Effector memory CD8-positive, alpha-beta T cell (primary cell): Measurements from ENCODE around the gene ANXA6.
A peak's percentile ranks its signal among the peaks of the same experiment; 100 is the strongest.

Experiments
- ATAC-seq: fragments of 150-1000 bp; cut with Tn5 transposase; replicated peaks from 2 replicates; pipeline ENCODE4 v1.10.0; 2021; ENCODE audit warnings: mild to moderate bottlenecking, moderate library complexity
- DNase-seq, 3 experiments: peaks; one replicate each; pipeline ENCODE4 v3.0.0; 2021
- H3K27ac Mint-ChIP-seq, 2 donors: one replicate each; pipeline ENCODE4 v1.8.0; 2022; ENCODE audit warnings: mild to moderate bottlenecking in 2 of 2, mixed read lengths in 2 of 2, moderate library complexity in 2 of 2
- H3K27me3 Mint-ChIP-seq, 2 donors: one replicate each; pipeline ENCODE4 v1.8.0; 2022; ENCODE audit warnings: mixed read lengths in 2 of 2
- H3K36me3 Mint-ChIP-seq: one replicate; pipeline ENCODE4 v1.8.0; 2022; ENCODE audit warnings: mild to moderate bottlenecking, moderate library complexity, mixed read lengths; ENCODE audit not compliant: insufficient read depth
- H3K4me1 Mint-ChIP-seq, 2 donors: one replicate each; pipeline ENCODE4 v1.8.0; 2022; ENCODE audit warnings: low read depth in 2 of 2, mixed read lengths in 2 of 2
- H3K4me3 Mint-ChIP-seq, 2 donors: one replicate each; pipeline ENCODE4 v1.8.0; 2022; ENCODE audit warnings: mild to moderate bottlenecking in 2 of 2, mixed read lengths in 2 of 2, moderate library complexity in 2 of 2
- H3K9me3 Mint-ChIP-seq, 2 donors: one replicate each; pipeline ENCODE4 v1.8.0; 2022; ENCODE audit warnings: mixed read lengths in 2 of 2

ANXA6 gene

DNA sequence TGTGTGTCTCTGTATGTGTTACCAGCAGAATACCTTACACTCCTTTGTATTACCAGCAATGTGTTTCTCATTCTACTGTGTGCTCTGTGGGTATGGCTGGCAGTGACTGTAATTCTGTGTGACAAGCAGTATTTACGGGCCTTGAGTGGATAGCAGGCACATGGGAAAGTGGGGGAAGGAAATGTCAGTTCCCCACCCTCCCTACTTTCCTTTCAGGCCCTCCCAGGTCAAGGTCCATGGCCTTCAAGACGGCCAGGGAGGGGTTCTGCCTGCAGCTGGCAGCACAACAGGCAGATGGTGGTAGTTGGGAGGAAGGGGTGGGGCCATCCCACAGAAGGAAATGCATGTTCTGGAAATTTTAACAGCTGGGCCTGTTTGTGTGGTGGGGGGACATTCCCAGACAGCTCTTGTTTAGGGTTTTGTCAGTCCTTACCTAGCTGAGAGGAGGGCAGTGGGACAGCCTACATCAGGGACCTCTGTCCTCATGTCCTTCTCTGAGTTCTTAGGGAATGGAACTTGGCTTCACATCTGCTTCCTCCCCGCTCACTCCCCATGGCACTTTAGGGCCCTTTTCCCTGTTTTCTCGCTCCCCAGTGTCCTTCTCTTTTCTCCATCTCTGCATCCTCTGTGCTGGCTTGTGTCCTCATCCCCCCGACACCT lies 62.1 kb downstream of the ANXA6 start:
- H3K36me3 Mint-ChIP-seq: peaks cover 20% of the 10 kb centered on the region
- no peaks in the 10 kb centered on the region for H3K27me3 Mint-ChIP-seq
- H3K4me1 Mint-ChIP-seq: peaks cover 71% of the 10 kb centered on the region in 2 donors
- DNase-seq (no peak), ATAC-seq (no peak)
- peak overlapping the region; percentile 91 to 99 for H3K27ac Mint-ChIP-seq
- H3K9me3 Mint-ChIP-seq: no peaks in the 10 kb centered on the region
- peak overlapping the region; percentile 17 to 78 for H3K4me3 Mint-ChIP-seq

DNA sequence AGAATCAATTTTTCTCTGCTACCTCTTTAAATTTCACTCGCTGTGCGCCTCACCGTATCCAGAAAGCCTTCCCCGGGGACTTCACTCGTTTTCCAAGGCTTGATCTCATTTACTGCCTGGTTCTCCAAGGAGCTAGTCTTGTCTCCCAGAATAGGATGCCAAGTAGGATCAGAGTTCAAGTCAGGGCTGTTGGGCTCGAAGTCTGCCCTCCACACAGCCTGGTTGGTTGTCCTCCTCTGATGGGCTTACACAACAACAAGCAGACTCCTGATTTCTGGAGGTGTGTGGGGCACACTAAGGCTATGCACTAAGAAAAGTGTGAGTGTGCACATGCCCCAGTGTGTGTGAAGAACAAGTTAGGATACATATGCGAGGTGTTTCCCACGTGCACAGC lies 62.7 kb downstream of the ANXA6 start:
- DNase-seq (no peak), ATAC-seq (no peak)
- H3K27me3 Mint-ChIP-seq: no peaks in the 10 kb centered on the region
- H3K36me3 Mint-ChIP-seq: peaks cover 14% of the 10 kb centered on the region
- H3K4me3 Mint-ChIP-seq: peak overlapping the region; percentile 73 to 78
- peaks cover 65 to 66% of the 10 kb centered on the region in 2 donors for H3K4me1 Mint-ChIP-seq
- H3K9me3 Mint-ChIP-seq: no peaks in the 10 kb centered on the region
- H3K27ac Mint-ChIP-seq: peak overlapping the region; percentile 91 to 99

DNA sequence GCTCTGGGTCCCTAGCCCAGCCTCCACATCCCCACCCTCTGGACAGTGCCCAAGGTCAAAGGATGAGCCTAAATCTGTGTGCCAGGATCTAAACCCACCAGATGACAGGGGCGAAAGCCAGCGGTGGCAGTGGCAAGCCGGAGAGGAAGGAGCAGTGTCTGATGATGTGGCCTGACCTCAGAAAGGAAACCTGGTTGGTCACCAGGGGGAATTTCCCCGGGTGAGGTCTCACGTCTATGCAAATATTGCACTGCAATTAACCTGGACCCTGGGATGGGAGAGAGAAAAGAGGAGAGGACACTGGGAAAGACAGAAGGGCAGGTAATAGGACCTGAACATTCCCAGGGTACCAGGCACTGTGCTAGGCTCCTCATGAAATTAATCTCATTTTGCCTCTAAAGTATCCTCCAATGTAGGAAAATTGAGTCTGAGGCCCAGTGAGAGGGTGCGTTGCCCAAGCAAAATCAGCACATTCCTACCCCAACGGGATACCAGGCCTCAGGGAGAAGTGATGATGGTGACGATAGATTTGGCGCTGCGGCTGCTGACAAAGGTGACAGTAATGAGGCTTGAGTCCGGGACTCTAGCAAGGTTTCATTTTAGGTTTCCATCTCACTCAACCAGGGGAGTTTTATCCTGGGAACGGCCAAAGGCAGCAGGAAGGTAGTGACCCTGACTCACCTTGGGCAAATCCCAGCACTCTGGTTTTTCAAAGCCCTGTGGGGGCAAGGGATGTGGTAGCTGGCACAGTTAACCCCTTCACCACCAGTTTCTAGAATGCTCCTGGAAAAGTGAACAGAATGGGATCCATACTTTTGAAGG lies 63.3 kb downstream of the ANXA6 start:
- peaks cover 60 to 63% of the 10 kb centered on the region in 2 donors for H3K4me1 Mint-ChIP-seq
- H3K27me3 Mint-ChIP-seq: no peaks in the 10 kb centered on the region
- ATAC-seq (peak; percentile 78), DNase-seq (peak; percentile 54 to 63 (median 54))
- H3K27ac Mint-ChIP-seq: peak overlapping the region; percentile 91 to 99
- no peaks in the 10 kb centered on the region for H3K9me3 Mint-ChIP-seq
- H3K4me3 Mint-ChIP-seq: peak overlapping the region; percentile 73 to 78
- H3K36me3 Mint-ChIP-seq: peaks cover 12% of the 10 kb centered on the region

DNA sequence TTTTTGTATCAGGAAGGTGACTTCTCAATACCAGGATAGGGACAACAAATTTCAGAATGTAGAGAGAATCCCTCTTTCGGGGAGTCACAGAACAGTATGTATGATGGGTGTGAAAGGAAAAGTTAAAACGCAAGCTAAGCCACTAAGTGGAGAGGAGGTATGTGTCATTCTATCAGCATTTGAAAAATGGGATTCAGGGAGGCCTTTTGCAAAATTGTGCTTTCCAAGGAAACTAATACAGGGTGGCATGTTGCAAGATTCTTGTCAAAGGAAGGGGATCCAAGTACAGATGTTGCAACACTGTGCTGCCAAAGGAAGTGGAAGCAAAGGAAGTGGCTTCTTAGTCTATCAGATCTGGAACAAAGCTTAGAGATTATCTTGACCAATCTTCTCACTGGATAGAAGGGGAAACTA lies 64.1 kb downstream of the ANXA6 start:
- Mint-ChIP-seq H3K27ac (peak overlapping the region; percentile 91 to 99), H3K4me1 (peaks cover 52 to 55% of the 10 kb centered on the region in 2 donors), H3K9me3 (no peaks in the 10 kb centered on the region), H3K27me3 (no peaks in the 10 kb centered on the region), H3K36me3 (peaks cover 12% of the 10 kb centered on the region), H3K4me3 (peak overlapping the region; percentile 73 to 78)
- DNase-seq: no peak
- peak; percentile 32 for ATAC-seq

DNA sequence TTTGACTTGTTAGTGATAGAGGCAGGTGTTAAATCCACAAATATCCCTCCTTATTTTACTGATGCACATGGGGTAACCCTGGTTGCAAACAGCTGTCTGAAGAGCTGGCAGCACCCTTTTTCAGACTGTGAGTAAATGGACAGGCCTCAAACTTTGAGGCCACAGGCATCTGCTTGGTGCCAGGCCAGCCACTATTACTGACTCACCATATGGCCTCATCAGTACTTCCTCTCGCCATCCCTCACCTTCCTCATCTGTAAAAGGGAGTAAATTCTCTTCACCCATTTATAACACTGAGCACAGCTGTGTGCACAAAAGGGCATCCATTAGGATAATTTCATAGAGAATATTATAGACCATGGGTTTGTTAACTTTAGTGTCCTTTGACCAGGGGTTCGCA lies 64.8 kb downstream of the ANXA6 start:
- H3K27me3 Mint-ChIP-seq: no peaks in the 10 kb centered on the region
- no peak for ATAC-seq
- DNase-seq: no peak
- peak overlapping the region; percentile 91 to 99 for H3K27ac Mint-ChIP-seq
- H3K4me3 Mint-ChIP-seq: no peak overlapping the region
- H3K9me3 Mint-ChIP-seq: no peaks in the 10 kb centered on the region
- peaks cover 45 to 48% of the 10 kb centered on the region in 2 donors for H3K4me1 Mint-ChIP-seq
- peaks cover 13% of the 10 kb centered on the region for H3K36me3 Mint-ChIP-seq

DNA sequence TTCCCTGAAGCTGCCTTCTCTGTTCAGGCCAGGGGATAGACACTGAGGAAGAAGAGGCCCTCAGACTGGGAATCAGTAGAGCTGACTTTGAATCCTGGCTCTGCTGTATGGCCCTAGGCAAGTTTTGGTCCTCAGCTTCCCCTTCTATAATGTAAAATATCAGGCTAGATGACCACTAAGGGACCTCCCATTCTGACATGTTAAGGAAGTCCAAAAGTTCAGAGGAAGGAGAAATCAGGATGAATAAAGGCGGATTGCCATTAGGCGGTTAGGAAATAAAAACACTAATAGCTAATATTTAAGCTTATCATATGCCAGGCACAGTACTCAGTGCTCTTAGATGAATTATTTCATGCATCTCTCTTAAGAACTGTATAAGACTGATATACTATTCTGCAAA lies 67.9 kb downstream of the ANXA6 start:
- no peaks in the 10 kb centered on the region for H3K27me3 Mint-ChIP-seq
- DNase-seq: no peak
- H3K4me1 Mint-ChIP-seq: peaks cover 38 to 43% of the 10 kb centered on the region in 2 donors
- no peaks in the 10 kb centered on the region for H3K9me3 Mint-ChIP-seq
- no peak overlapping the region for H3K4me3 Mint-ChIP-seq
- no peak for ATAC-seq
- H3K36me3 Mint-ChIP-seq: peaks cover 20% of the 10 kb centered on the region
- no peak overlapping the region for H3K27ac Mint-ChIP-seq

DNA sequence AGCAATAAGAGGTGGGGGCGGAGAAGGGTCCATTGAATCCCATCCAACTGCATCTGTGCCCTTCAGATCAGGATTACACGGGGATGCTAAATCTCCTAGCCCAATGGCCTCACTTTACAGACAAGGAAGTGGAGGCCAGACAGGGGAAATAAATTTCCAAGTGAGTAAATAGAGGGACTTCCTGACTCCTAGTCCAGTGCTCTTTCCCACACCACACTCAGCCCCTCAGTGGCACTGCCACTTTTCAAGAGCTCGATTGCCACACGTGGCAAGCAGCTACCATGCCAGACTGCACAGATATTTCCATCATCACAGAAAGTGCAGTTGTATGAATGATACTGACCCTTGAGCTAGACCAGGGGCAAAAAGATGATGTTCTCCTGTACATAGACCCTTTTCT lies 68.6 kb downstream of the ANXA6 start:
- peaks cover 17% of the 10 kb centered on the region for H3K36me3 Mint-ChIP-seq
- H3K9me3 Mint-ChIP-seq: no peaks in the 10 kb centered on the region
- ATAC-seq: no peak
- H3K27me3 Mint-ChIP-seq: no peaks in the 10 kb centered on the region
- peak overlapping the region in 1 of 2 donors; percentile 11 for H3K27ac Mint-ChIP-seq
- peaks cover 34 to 35% of the 10 kb centered on the region in 2 donors for H3K4me1 Mint-ChIP-seq
- no peak overlapping the region for H3K4me3 Mint-ChIP-seq
- DNase-seq: no peak

DNA sequence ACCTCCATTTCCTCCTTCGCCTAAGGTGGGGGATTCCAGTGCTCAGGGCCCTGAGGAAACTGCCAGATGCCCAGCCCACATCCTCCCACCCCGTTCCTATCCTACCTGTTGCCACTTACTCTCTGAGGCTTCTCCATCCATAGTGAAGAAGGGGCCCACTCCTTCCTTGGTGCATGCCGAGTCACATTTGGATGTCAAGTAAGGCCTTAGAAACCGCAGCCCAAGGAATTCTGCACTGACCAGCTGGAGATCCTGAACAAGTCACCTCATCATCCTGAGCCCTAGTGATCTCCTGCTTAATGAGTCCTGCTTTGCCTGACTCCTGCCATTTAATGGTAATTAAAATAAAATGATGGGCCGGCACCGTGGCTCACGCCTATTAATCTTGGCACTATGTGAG lies 70.1 kb downstream of the ANXA6 start:
- Mint-ChIP-seq H3K9me3 (no peaks in the 10 kb centered on the region), H3K27ac (peak overlapping the region; percentile 66 to 75), H3K4me1 (peaks cover 30 to 37% of the 10 kb centered on the region in 2 donors), H3K4me3 (peak overlapping the region; percentile 39 to 64), H3K36me3 (peaks cover 11% of the 10 kb centered on the region), H3K27me3 (no peaks in the 10 kb centered on the region)
- no peak for DNase-seq
- ATAC-seq: peak; percentile 14

DNA sequence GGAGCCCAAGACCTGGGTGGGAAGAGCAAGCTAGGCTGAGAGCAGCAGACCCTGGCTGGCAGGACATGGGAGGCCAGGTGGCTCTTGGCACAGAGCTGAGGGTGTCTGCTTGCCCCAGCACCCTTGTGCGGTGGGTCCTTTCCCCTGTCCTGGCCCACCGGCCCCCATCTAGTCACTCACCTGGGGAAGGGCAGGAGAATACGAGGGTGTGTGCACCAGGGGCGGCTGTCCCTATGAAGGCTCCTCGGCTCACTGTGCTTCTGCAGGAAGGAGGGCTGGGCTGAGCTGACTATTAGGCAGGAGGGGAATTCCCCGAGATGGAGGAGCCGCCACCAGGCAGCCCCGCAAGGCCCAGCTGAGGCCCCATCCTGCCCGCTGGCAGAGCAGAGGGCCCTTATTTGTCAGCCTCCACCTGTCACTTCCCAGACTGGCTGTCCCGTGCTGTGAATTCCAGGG lies 70.6 kb downstream of the ANXA6 start:
- H3K4me1 Mint-ChIP-seq: peaks cover 32 to 41% of the 10 kb centered on the region in 2 donors
- peaks cover 14% of the 10 kb centered on the region for H3K36me3 Mint-ChIP-seq
- DNase-seq (peak; percentile 59 to 63 (median 59)), ATAC-seq (peak; percentile 92)
- H3K4me3 Mint-ChIP-seq: peak overlapping the region; percentile 39 to 64
- H3K9me3 Mint-ChIP-seq: no peaks in the 10 kb centered on the region
- H3K27ac Mint-ChIP-seq: peak overlapping the region; percentile 66 to 75
- H3K27me3 Mint-ChIP-seq: no peaks in the 10 kb centered on the region

DNA sequence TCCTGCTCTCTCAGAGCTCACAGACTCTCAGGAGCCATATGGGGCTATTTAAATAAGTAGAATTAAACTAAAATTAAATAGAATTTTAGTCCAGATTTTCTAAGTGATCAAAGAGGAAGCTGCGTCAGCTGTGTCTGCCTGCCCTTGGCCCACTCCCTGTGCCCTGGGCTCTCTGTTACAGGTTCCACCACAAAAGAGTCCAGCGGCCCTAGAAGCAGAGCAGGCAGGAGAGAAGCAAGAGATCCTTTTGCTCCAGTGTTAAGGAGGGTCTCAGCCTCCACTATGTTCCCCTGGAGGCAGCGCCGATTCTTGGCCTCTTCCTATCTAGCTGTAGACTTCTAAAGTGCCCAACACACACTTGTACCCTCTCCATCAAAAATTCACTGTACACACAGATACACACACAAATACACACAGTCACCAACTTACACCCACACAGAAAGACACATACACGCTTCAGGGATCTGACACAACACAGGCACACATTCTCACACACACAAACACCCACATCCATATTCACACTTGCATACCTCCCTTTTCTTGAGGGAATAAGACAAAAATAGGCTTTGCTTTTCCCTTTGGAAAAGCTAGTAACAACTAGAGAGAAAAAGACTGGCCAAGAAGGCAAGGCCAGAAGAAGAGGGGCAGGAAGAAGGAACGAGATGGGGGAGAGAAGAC lies 71.2 kb downstream of the ANXA6 start:
- ATAC-seq (no peak), DNase-seq (no peak)
- H3K36me3 Mint-ChIP-seq: peaks cover 17% of the 10 kb centered on the region
- H3K9me3 Mint-ChIP-seq: no peaks in the 10 kb centered on the region
- peak overlapping the region; percentile 39 to 64 for H3K4me3 Mint-ChIP-seq
- peaks cover 29 to 37% of the 10 kb centered on the region in 2 donors for H3K4me1 Mint-ChIP-seq
- H3K27me3 Mint-ChIP-seq: no peaks in the 10 kb centered on the region
- H3K27ac Mint-ChIP-seq: peak overlapping the region; percentile 66 to 75

DNA sequence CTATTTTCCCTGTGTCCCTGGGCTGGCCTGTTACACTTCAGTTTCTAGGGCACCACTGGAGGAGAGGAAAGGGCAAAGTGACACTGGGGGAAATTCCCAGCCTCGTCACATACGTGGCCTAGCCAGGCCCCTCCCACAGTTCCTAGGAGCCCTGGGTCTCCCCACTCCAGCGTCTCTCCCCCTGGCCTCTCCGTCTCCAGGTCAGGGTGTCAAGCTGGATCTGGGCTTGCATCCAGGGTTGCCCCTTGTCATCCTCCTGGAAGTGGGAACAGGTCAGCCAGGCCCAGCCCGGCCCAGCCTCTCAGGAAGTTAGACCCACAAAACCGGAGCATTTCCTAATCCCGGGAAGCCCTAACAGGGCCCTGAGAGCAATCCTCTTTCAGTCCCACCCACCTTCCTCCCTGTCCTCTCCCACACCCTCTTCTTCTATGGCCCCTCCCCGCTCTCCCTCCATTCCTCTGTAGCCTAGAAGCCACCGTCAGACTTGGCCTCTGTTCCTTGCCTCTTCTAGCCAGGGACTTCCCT lies 72.0 kb downstream of the ANXA6 start:
- Mint-ChIP-seq H3K27me3 (no peaks in the 10 kb centered on the region), H3K36me3 (peaks cover 21% of the 10 kb centered on the region), H3K9me3 (no peaks in the 10 kb centered on the region), H3K4me1 (peaks cover 31 to 37% of the 10 kb centered on the region in 2 donors), H3K27ac (peak overlapping the region; percentile 66 to 75), H3K4me3 (peak overlapping the region; percentile 64)
- no peak for ATAC-seq
- DNase-seq: peak in 2 of 3 experiments; percentile 26 to 29

DNA sequence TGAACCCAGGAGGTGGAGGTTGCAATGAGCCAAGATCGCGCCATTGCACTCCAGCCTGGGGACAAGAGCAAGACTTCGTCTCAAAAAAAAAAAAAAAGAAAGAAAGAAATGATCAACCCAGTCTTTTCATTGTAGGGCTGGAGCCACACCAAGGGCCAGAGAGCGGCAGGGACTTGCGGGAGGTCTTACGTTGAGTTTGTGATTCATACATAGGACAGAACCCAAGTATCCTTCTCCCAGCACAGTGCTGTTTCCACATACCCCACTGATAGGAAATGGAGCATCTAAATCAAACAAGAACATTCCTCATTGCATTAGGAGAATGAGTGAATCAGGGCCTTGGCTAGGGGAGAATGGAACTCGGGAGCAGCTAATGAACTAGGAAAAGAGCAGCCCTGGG lies 73.2 kb downstream of the ANXA6 start:
- H3K4me1 Mint-ChIP-seq: peaks cover 40 to 47% of the 10 kb centered on the region in 2 donors
- peak overlapping the region; percentile 66 to 75 for H3K27ac Mint-ChIP-seq
- peak overlapping the region in 1 of 2 donors; percentile 64 for H3K4me3 Mint-ChIP-seq

DNA sequence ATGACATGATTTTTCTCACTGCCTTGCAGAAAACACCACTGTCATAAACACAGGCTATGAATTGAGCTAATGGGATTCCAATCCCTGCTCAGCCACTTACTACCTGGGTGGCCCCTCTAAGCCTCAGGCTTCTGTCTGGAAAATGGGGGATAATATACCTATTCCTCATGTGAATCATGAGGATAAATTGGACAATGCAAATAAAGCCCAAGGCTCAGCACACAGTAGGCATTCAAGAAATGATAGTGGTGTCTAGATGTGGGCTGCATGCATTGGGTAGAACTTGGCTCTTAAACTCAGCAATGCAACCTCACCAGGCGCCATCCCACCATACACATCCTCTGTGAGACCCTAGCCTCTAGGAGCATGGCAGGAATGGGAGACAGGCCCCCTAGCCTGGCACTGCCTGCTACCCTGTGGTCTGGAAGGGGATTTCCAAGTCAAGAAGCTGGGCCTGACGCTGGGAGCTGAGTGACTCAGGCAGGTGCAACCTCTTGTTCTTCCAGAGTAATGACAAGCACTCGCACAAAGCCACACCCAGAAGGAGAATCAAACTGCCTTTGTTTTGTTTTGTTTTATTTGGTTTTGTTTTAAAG lies 74.4 kb downstream of the ANXA6 start:
- Mint-ChIP-seq H3K27me3 (no peaks in the 10 kb centered on the region), H3K4me1 (peaks cover 52 to 59% of the 10 kb centered on the region in 2 donors), H3K9me3 (no peaks in the 10 kb centered on the region), H3K4me3 (peak overlapping the region; percentile 50 to 87), H3K36me3 (peaks cover 35% of the 10 kb centered on the region), H3K27ac (peak overlapping the region; percentile 66 to 90)
- DNase-seq (peak in 2 of 3 experiments; percentile 28 to 32), ATAC-seq (no peak)

More for the DNA sequence above, 73.2 kb downstream of the ANXA6 start:
- peaks cover 26% of the 10 kb centered on the region for H3K36me3 Mint-ChIP-seq
- H3K9me3 Mint-ChIP-seq: no peaks in the 10 kb centered on the region
- H3K27me3 Mint-ChIP-seq: no peaks in the 10 kb centered on the region
- DNase-seq: no peak
- no peak for ATAC-seq
